DND-41 (cell line): ENCODE results near the gene LMX1A.

Source experiments
- CTCF ChIP-seq: IDR thresholded peaks from 2 replicates; pipeline ENCODE4 v1.5.1; 2012; ENCODE audit warnings: borderline replicate concordance, low read length, moderate library complexity, mild to moderate bottlenecking; ENCODE audit not compliant: poor library complexity, severe bottlenecking; ENCODE audit errors: extremely low read depth
- EZH2 ChIP-seq: IDR thresholded peaks from 3 replicates; pipeline ENCODE4 v1.6.1; 2012; ENCODE audit warnings: borderline replicate concordance, low read depth, mild to moderate bottlenecking, moderate library complexity, low read length, inconsistent platforms; ENCODE audit not compliant: severe bottlenecking

- TF ChIP-seq CTCF (no peak), EZH2 (no peak)
Observed at GRCh38 chr1:165215676-165216075, 140.8 kb downstream of the LMX1A start.
